ENCODE measurements around the gene TXNDC9.

GRCh38 chr2:99374747-99375146 lies 38.6 kb upstream of the TXNDC9 start:
- TF ChIP-seq CTCF (conservative IDR thresholded peaks at IDR 0.05; ENCODE audit: low read length) (no peak), EZH2phosphoT487 (IDR thresholded peaks at IDR 0.05; ENCODE audit: borderline replicate concordance, low read depth, low read length) (no peak)

Data from OCI-LY7 (cell line).